HG02852 (cell line): ENCODE results near the gene RAD51.

Source experiments
- ATAC-seq: cut with Tn5 transposase; IDR thresholded peaks from one replicate; pipeline ENCODE4 v1.9.1; 2021; ENCODE audit warnings: mild to moderate bottlenecking, moderate library complexity; ENCODE audit not compliant: unreplicated experiment

The RAD51 gene

GRCh38 chr15:40721701-40722100 is 26.7 kb downstream of the RAD51 start:
- ATAC-seq = no peak

- ATAC-seq = no peak
These were observed 27.4 kb downstream of the RAD51 start for GRCh38 chr15:40722354-40722753.

- no peak for ATAC-seq
These were observed 28.0 kb downstream of the RAD51 start for GRCh38 chr15:40722934-40723333.

- ATAC-seq = no peak
These were observed 28.9 kb downstream of the RAD51 start for GRCh38 chr15:40723919-40724318.

- no peak for ATAC-seq
These were observed 36.1 kb downstream of the RAD51 start for GRCh38 chr15:40731034-40731433.

GRCh38 chr15:40736575-40736974 is 41.6 kb downstream of the RAD51 start:
- ATAC-seq = no peak

- no peak for ATAC-seq
These were observed 42.1 kb downstream of the RAD51 start for GRCh38 chr15:40737048-40737447.

- ATAC-seq = no peak
These were observed 44.1 kb downstream of the RAD51 start for GRCh38 chr15:40739047-40739446.

- no peak for ATAC-seq
These were observed 44.9 kb downstream of the RAD51 start for GRCh38 chr15:40739854-40740253.

- ATAC-seq = no peak
These were observed 48.5 kb downstream of the RAD51 start for GRCh38 chr15:40743485-40743901.

GRCh38 chr15:40743921-40744814 is 49.2 kb downstream of the RAD51 start:
- no peak for ATAC-seq

- ATAC-seq = no peak
These were observed 49.8 kb downstream of the RAD51 start for GRCh38 chr15:40744815-40745152.

GRCh38 chr15:40746916-40747418 is 52.0 kb downstream of the RAD51 start:
- ATAC-seq = no peak

- ATAC-seq = no peak
These were observed 53.0 kb downstream of the RAD51 start for GRCh38 chr15:40747685-40748631.

GRCh38 chr15:40749151-40749630 is 54.2 kb downstream of the RAD51 start:
- ATAC-seq = no peak

- ATAC-seq = no peak
These were observed 55.9 kb downstream of the RAD51 start for GRCh38 chr15:40750885-40751284.

- ATAC-seq = no peak
These were observed 56.8 kb downstream of the RAD51 start for GRCh38 chr15:40751745-40752144.

- ATAC-seq = no peak
These were observed 59.6 kb downstream of the RAD51 start for GRCh38 chr15:40754574-40754882.

GRCh38 chr15:40754883-40755811 is 60.2 kb downstream of the RAD51 start, which contains the start of gene RMDN3:
Gene RMDN3 (minus strand): TSS chr15:40755254. CDS start chr15:40754783, 471 bp downstream.
- peak; percentile 81 for ATAC-seq

- ATAC-seq = no peak
These were observed 60.8 kb downstream of the RAD51 start for GRCh38 chr15:40755812-40756208.
